ENCODE measurements around the gene SYP.

- TF ChIP-seq POLR2AphosphoS5 (IDR thresholded peaks at IDR 0.05; ENCODE audit: borderline replicate concordance, low read depth, low read length) (no peak), EZH2 (IDR thresholded peaks at IDR 0.05) (no peak)
Observed at GRCh38 chrX:49187526-49187925, 12.5 kb downstream of the SYP start.

Data from SK-N-MC (cell line).